Hematopoietic multipotent progenitor cell treated with erythropoietin and hydrocortisone succinate and interleukin-3 and kit ligand, for 15 days (in vitro differentiated cells): Measurements from ENCODE around the gene SPATA21.
"Not testable (repeated sequence)": the region's sequence is repeated elsewhere in the genome, so short reads cannot be mapped to it uniquely, and the experiment has no call there.

Experiments used
- DNase-seq: peaks from one replicate; pipeline ENCODE4 v3.0.0-alpha.2; 2015; ENCODE audit warnings: low spot score

Gene SPATA21, protein sequence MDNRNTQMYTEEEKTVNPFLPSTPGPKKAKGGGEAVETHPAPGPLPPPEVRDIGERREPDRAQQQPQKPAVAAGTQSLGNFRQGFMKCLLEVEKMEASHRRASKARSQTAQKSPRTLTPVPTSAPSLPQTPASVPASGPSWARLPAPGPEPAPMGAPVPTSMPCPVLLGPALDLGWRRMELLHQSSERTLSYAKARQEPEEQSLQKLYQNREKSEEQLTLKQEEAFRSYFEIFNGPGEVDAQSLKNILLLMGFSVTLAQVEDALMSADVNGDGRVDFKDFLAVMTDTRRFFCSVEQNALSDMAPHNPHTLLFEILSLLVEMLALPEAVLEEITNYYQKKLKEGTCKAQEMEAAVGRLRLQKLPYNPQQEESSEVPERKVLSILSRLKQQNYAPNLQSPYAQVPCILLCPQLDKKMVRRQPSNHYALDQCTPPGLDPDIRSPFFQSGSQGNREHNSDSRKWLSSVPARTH

DNA sequence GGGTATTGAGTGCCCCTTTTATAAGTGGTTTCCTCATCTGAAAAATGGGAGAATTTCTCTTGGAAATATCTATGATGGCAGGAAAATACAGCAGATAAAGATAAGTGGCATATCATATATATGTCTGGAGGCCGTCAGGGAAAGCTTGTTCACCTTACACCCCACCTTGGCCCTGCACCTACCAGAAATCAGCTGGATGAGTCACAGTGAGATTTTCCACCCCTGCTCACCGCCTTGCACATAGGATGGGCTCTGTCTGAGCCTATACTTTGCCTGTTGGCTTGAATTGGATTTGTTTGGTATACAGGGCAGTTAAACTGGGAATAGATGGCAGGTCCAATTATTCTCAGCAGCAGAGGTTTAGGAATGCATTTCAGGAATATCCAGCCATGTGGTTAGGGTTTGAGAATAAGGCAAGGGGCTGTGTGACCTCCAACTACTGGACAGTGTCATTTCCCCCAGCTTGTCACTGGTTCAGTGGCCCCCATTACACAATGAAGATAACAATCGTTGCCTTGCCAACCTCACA lies at the start of gene SPATA21:
SPATA21 (minus strand) TSS at position 479 of the 529 bp plus-strand sequence. CDS start 6,053 bp downstream, outside the sequence.
- DNase-seq = no peak

DNA sequence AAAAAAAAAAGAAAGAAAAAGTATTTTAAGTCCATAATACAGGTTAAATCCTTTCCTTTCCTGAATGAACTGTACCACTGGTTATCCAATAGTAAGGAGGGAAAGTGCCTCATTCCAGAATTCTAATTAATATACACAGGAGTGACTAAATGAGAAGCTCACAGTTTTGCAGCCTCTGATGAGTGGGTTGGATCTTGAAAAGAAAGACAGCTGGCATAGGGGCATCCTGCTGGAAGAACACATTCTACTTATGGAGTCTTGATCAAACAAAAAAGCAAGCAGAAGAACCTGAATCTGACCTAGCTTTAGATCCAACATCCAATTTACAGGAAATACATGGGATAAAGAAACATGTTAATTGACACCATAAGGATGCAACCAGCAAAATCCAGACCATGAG lies 49.8 kb upstream of the SPATA21 start:
- DNase-seq = not testable (repeated sequence)

DNA sequence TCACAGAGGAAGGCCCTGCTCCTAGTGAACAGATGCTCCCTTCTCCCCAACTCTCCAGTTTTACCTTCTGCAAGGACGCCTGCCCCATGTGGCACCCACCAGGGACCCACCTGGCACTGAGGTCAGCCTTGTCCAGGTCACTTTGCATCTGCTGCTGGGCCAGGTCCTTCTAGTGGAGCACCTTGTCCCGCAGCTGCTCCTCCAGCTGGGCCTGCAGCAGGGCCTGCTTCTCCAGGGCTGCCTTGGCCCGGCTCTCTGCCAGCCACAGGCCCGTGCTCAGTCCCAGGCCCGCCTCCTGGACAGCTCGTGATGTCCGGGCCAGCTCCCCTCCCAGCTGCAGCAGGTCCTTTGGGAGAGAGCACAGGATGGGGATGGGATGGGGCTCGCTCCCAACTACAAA lies 49.1 kb upstream of the SPATA21 start:
- not testable (repeated sequence) for DNase-seq

DNA sequence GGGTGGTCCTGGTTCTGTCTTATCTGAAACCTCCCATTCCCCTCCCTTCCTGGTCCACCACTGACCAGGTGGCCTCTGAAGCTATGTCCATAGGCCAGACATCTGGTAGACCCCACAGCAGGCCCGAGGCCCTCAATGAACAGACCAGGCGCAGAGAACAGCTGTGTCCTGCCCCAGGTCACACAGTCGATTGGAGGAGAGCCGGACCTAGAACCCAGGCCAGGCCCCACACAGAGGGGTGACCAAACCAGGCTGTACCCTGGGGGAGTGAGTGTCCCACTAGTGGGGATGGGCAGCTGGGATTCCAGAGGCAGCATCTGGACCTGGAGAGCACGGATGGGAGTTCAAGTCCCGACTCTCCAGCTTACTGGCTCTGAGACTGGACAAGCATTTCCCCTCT lies 47.7 kb upstream of the SPATA21 start:
- DNase-seq = no peak

DNA sequence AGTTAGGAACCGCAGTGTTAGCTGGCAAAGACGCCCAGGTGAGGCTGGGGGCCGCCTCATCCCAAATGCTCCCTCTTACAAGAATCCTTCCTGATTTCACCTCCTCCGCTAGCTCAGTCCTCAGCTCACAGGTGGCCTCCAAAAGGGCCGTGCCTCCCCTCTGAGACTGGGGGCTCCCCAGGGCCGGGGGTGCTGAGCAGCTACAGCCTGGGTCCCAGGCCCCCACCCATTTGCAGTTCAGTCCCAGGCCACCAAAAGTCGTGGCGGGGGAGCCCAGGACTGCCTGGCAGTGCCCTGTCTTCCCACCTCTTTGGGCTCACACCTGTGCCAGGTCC lies 47.2 kb upstream of the SPATA21 start:
- DNase-seq = no peak

DNA sequence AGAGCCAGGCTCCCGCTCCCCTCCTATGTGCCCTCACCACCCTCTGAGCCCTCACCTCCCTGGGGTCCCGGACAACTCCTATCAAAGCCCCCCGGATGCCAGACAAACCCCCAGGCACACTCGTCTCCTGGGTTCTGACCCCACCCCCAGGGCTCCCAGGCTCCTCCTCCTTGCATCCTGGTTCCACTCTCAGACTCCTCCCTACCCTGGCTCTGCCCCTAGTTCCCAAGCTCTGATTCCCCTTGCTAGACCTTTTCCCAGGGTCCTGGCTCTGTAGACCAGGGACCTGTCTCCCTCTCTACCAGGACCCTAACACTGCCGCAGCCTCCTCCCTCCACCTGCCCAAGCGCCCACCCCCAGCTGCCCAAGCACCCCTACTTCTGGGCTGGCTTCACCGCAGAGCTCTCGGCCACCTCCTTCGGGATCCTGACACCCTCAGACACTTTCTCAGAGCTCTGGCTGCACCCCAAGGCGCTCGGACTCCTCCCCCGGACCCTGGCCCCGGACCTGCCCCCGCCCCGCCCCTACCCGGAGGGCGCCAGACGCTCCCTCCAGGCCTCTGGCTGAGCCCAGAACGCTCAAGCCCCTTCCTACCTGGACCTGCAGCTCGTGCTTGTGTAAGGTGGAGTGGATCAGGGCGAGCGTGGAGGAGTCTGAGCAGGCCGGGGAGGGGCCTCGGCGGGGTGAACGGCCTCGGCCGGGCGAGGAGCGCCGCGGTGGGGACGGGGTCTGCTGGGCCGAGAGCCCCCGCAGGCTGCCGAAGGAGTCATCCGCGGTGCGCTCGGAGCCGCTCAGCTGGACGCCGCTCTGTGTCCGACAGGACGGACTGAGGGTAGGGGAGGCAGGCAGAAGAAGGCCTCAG lies 46.6 kb upstream of the SPATA21 start:
- DNase-seq = not testable (repeated sequence)

DNA sequence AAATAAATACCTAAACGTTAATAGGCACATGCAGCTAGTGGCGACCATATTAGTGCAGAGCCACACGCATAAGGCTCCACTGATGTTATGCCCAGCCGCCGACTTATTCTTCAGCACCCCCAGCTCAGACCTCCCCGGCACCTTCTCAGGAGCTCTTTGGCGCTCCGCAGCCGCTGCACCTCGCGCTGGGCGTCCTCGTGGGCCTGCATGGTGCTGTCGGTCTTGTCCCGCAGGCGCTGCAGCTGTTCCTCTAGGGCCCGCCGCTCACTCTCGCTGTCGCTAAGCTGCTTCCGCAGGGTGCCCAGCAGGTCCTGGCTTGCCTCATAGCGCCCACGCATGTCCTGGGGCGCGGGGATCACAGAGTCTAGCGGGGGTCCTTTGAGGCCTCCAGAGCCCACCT lies 45.9 kb upstream of the SPATA21 start:
- not testable (repeated sequence) for DNase-seq

DNA sequence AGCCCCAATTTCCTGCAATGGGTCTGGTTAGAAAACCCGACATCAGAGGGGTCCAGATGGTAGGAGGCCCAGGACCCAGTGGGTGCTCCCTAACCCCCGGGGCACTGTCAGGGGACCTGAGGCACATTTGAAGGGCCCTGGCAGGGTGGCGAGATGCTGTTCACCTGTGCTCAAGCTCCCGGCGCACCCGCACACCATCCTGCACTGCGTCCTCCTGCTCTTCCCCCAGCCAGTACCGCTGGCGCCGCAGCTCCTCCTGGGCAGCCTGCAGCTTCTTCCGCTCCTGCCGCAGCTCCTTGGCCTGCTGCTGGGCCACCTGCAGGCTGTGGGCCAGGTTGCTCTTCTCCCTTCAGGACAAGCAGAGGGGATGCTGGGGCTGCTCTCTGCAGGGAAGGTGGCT lies 40.9 kb upstream of the SPATA21 start:
- DNase-seq = no peak

DNA sequence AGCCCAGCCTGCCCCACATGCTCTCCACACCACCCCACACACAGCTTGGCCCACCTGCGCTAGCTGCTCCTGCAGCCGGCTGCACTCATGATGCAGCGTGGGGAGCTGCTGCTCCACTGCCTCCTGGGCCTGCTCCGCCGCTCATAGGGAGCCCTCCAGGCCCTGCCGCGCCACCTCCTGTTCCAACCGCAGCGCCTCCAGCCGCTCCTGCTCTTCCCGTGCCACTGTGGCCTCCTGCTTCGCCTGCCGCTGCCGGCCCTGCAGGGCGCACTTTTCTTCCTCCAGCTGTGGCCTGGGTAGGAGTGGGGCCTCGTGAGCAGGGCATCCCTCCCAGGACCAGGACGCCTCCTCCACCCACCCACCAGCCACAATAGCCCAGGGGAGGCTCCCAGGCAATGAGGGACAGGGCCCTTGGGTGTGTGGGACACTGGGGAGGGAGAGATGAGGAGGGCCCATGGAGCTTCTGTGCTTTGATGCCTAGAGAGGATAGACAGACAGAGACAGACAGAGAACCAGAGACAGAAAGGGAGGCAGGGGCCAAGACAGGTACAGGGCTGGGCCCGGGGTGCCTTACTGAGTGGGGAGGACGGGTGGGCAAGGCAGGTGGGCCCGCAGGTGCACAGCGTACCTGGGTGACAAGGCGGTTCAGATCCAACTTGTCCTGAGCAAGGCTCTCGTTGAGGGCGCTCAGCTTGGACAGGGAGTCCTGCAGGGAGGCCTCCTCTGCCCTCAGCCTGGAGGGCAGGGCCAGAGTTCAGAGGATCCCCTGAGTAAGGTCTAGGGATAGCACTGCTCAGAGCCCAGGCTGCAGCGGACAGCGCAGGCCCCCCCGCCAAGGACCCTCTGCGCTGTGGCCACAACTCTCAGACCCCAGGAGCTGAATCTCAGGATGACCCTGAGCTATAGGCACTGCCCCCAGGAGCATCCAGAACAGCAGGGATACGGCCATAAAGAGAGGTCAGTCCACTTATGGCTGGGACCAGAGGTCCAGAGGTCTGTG lies 38.8 kb upstream of the SPATA21 start:
- not testable (repeated sequence) for DNase-seq

DNA sequence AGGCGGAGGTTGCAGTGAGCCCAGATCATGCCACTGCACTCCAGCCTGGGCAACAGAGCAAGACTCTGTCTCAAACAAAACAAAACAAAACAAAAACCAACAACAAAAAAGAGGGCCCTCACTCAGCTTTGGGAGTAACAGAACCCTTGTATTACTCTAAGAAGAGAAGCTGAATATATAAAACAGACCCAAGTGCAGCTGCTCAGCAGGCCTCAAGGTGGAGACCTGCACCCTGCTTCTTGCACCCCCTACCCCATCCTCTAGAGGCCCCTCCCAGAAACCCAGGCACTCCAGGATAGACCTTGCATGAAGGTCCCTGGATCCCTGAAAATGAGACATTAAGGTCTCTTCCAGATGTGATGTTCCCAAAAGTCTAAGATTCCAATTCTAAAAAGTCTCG lies 37.7 kb upstream of the SPATA21 start:
- not testable (repeated sequence) for DNase-seq

DNA sequence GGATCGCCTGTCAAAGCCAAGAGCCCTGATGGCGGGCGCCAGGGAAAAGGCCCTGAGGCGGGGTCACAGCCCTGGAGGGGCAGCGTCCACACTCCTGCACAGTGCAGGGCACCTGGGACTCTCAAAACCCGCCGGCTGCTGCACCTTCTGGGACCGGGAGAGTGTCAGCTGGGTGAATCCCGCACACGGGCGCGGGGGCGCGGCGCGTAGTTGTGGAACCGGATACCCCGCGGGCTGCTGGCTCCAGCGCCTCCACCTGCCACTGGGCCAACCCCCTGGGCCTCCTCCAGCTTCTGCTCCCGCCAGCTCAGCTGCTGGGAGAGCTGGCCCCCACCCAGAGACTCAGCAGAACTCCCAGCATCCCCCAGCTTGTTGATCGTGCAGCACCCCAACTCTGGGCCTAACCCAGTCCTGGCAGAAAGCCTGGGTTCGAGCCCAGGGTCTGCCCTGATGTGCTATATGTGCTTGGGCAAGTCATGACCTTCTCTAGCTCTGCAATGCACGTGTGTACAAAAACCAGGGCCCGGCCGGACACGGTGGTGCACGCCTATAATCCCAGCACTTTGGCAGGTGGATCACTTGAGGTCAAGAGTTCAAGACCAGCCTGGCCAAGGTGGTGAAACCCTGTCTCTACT lies 37.1 kb upstream of the SPATA21 start:
- DNase-seq = no peak

DNA sequence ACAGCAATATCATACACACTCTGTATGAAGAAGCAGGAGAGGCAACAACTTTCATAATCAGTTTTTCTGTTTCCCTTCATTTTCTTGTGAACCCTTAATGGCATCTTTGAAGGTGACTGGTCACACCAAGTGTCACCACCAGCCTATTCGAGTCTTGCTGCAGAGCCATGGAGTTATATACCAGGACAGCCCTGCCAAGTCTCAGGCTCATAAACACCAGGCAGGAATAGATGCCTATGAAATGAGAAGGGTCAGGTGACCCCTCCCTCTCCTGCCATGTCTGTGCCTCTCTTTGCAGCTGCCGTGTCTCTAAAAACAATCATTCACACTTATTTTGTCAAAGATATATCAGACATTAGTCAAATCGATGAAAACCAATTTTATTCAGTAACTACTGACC lies 31.3 kb upstream of the SPATA21 start:
- DNase-seq = no peak

DNA sequence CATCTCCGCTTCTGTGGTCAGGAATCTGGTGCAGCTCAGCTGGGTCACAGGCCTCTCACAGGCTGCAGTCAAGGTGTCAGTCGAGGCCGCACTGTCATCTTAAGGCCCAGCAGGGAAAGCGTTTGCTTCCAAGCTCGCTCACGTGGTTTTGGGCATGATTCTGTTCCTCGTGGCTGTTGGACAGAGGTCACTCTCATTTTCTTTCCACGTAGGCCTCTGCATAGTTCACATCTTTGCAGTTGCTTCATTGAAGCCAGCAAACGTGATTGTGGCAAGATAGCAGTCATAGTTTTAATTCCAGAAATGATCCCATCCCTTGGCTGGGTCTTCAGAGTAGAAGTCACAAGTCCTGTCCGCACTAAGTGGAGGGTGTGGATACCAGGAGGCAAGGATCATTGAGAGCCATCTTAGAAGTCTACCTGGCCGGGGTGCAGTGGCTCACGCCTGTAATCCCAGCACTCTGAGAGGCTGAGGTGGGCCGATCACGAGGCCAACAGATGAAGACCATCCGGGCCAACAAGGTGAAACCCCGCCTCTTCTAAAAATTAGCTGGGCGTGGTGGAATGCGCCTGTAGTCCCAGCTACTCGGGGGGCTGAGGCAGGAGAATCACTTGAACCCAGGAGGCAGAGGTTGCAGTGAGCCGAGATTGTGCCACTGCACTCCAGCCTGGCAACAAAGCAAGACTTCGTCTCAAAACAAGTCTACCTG lies 27.8 kb upstream of the SPATA21 start:
- no peak for DNase-seq

DNA sequence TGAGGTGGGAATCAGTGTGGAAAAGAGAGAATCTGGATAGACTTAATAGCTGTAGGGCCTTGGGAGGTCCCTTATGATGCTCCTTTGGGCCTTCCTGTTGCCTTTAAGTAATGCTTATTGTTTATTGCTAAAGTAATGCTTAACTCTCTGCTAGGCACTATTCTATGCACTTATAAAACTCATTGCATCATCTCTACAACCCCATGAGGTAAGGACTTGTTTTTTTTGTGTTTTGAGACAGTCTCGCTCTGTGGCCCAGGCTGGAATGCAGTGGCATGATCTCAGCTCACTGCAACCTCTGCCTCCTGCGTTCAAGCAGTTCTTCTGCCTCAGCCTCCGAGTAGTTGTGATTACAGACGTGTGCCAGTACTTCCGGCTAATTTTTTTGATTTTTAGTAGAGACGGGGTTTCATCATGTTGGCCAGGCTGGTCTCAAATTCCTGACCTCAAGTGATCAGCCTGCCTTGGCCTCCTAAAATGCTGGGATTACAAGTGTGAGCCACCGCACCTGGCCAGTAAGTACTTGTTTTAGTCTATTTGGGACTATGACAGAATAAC lies 25.6 kb upstream of the SPATA21 start:
- DNase-seq = no peak

DNA sequence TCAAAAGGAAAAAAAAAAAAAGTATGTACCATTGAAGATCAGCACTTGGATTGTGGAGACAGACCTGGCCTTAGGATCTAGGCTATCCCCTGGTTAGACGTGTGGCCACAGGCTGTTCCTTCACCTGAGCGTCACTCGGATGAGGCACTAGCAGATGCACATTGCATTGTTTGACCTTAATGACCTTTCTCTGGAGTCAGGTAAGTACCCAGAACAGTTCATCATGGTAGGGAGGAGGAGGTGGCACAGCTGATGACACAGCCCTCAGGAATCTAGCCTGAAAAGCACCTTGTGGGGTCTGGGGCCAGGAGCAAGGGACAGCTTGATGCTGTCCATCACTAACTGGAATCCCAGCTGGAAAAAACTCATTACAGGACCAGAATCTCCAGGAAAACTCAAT lies 24.5 kb upstream of the SPATA21 start:
- DNase-seq = no peak

DNA sequence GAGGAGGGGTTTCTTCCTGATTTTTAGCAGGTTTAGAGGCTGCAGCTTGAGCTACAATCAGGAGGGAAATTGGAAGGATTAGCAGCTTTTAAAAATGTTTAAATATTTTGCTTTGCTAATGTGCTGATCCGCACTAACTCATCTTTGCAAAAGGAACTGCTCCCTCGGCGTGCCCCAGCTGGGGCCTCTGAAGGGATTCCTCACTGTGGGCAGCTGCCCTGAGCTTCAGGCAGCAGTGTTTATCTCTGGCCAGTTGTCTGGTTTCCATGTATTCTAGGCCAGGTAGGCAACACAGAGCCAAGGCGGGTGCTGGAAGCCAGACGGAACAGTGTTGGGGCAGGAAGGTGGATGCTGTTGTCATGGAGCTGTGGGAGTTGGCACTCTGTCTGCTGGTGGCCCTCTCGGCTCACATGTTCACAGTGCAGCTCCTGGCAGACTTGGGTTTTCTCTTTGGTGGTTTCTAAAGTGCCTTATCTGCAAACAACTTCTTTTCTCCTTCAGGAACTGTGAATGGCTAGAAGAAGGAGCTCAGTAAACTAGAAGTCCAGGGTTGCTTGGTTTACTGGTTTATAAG lies 22.2 kb upstream of the SPATA21 start:
- DNase-seq = no peak

DNA sequence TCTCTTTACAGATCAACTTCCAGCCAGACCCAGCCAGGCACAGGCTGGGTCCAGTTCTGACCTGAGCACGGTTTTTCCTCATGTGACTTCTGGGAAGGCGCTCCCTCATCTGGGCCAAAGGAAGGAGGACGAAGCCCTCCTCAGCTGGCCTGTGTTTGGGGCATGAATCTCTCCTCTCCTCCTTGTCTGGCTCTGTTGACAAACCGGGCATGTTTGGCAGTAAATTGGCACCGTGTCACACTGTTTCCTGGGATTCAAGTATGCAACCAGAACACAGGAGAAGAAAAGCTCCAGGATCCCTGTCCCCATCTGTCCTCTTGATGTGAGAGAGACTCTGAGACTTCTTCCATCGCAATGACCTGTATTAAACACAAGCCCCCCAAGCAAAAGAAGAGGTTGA lies 21.6 kb upstream of the SPATA21 start:
- no peak for DNase-seq

DNA sequence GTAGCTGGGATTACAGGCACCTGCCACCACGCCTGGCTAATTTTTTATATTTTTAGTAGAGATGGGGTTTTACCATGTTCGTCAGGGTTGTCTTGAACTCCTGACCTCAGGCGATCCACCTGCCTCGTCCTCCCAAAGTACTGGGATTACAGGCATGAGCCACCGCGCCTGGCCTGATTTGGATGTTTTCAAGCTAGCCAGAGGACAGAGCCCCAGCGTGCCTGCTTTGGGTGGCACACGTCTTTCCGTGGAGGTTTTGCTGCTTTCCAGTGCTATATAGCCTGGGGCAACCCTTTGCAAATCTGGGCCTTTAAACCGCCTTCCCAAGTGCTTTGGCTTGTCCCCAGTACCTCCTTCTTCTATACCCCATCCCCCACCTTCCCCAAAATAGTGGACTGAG lies 18.9 kb upstream of the SPATA21 start:
- not testable (repeated sequence) for DNase-seq

DNA sequence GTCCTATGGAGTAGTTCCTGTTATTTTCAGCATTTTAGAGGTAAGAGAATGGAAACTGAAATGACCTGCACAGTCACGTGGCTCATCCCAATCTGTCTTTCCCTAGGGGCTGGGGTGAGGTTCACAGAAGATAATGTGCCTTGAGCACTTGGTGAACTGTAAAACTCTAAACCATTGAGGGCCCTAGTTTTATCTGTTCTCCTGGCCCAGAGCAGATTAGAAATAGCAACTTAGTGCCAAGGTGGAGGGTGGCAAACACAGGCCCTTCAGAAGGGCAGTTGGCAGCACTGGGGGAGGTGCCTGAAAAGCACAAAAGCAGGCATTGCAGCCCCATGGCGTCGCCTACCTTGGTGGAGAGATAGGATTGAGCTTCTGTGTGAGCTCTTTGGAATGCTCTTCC lies 17.7 kb upstream of the SPATA21 start:
- peak; percentile 63 for DNase-seq
